Ovary (tissue), 3 donors: ENCODE data around the gene FADD.

Source experiments
- CTCF ChIP-seq, 3 donors: fragments of 450-650 bp in 2 of 3; fragments of 200-600 bp in 1 of 3; IDR thresholded peaks; one replicate each; pipeline versions ENCODE4 v1.5.1 to v1.8.0; 2016 to 2022; ENCODE audit warnings: antibody characterized with exemption in 3 of 3, mild to moderate bottlenecking in 1 of 3
- POLR2A ChIP-seq: fragments of 450-650 bp; IDR thresholded peaks from one replicate; pipeline ENCODE4 v1.6.1; 2017; ENCODE audit warnings: antibody characterized with exemption, mild to moderate bottlenecking, moderate library complexity
- donor health status: DM: no; HTN: no; CAD: no.

- no peak for TF ChIP-seq CTCF (IDR thresholded peaks at IDR 0.05)
- no peak for TF ChIP-seq POLR2A
Observed at GRCh38 chr11:70207531-70208131, 4.5 kb downstream of the FADD start.
